ENCODE data around the gene KRT81. TPM values are rescaled to one million over a fixed set of nuclear protein-coding genes. Genes with fewer than 3 reads are reported as not detected.

Gene KRT81
- total RNA-seq, 5 donors from 2014 or later (not counting 1 experiment from before 2014, with no cell fraction given), result 0.30 to 1.0 (median 0.76) TPM; not detected in 2

GRCh38 chr12:52333321-52333720, 42.0 kb upstream of the KRT81 start:
- Histone ChIP-seq H3K27me3 (replicated peaks in 1 of 2; ENCODE audit: control insufficient read depth in 2 of 2, extremely low read depth in 1 of 2, insufficient read depth in 2 of 2, low read length in 1 of 2) (peaks cover 0 to 8% of the 10 kb centered on the region in 2 experiments), H3K4me1 (ENCODE audit: control insufficient read depth in 1 of 2, extremely low read depth in 1 of 2, insufficient read depth in 2 of 2, low read length in 2 of 2) (no peaks in the 10 kb centered on the region), H3K27ac (ENCODE audit: low read length) (no peak overlapping the region), H3K36me3 (ENCODE audit: control insufficient read depth in 2 of 2, extremely low read depth in 1 of 2, insufficient read depth in 1 of 2, low read length in 1 of 2) (no peaks in the 10 kb centered on the region), H3K9me3 (no peaks in the 10 kb centered on the region), H3K4me3 (ENCODE audit: control insufficient read depth in 1 of 2, extremely low read depth in 1 of 2, low read length in 1 of 2) (no peak overlapping the region)
- DNase-seq, result no peak
- Mint-ChIP-seq H3K9me3 (peaks cover 3 to 6% (median 4%) of the 10 kb centered on the region in 3 donors), H3K27ac (no peak overlapping the region), H3K27me3 (peaks cover 5 to 10% of the 10 kb centered on the region in 2 donors), H3K36me3 (no peaks in the 10 kb centered on the region), H3K4me3 (no peak overlapping the region), H3K4me1 (no peaks in the 10 kb centered on the region)
- POLR2A ChIA-PET, result no interaction called here
- CTCF ChIA-PET, result interaction anchor here in 1 of 2 donors (0.5 kb wide), 1 partner anchor 178 kb away, joined by 3 read pairs; no protein-coding TSS in a partner anchor
- ATAC-seq (replicated peaks in 1 of 4), result no peak
- 58% methylated on average over 3 of the region's 3 CpGs for WGBS (ENCODE audit: insufficient coverage)

GRCh38 chr12:52332381-52332780, 41.0 kb upstream of the KRT81 start:
- POLR2A ChIA-PET, result no interaction called here
- Histone ChIP-seq H3K36me3 (ENCODE audit: control insufficient read depth in 2 of 2, extremely low read depth in 1 of 2, insufficient read depth in 1 of 2, low read length in 1 of 2) (no peaks in the 10 kb centered on the region), H3K4me3 (ENCODE audit: control insufficient read depth in 1 of 2, extremely low read depth in 1 of 2, low read length in 1 of 2) (no peak overlapping the region), H3K9me3 (no peaks in the 10 kb centered on the region), H3K4me1 (ENCODE audit: control insufficient read depth in 1 of 2, extremely low read depth in 1 of 2, insufficient read depth in 2 of 2, low read length in 2 of 2) (peaks cover 0 to 6% of the 10 kb centered on the region in 2 experiments), H3K27ac (ENCODE audit: low read length) (no peak overlapping the region), H3K27me3 (replicated peaks in 1 of 2; ENCODE audit: control insufficient read depth in 2 of 2, extremely low read depth in 1 of 2, insufficient read depth in 2 of 2, low read length in 1 of 2) (peaks cover 0 to 8% of the 10 kb centered on the region in 2 experiments)
- ATAC-seq (replicated peaks in 1 of 4) (no peak), DNase-seq (no peak)
- WGBS (ENCODE audit: insufficient coverage), result 100% methylated on average over 1 of the region's 1 CpG
- Mint-ChIP-seq H3K4me3 (no peak overlapping the region), H3K27me3 (peaks cover 6 to 10% of the 10 kb centered on the region in 2 donors), H3K9me3 (peaks cover 3 to 6% (median 4%) of the 10 kb centered on the region in 3 donors), H3K4me1 (peaks cover 2 to 6% (median 4%) of the 10 kb centered on the region in 3 donors), H3K27ac (no peak overlapping the region), H3K36me3 (no peaks in the 10 kb centered on the region)
- CTCF ChIA-PET, result interaction anchor here in 1 of 2 donors (0.5 kb wide), 1 partner anchor 54 kb away, joined by 5 read pairs; no protein-coding TSS in a partner anchor

- WGBS (ENCODE audit: insufficient coverage), result 100% methylated on average over 2 of the region's 3 CpGs
- H3K36me3 ChIP-seq (ENCODE audit: control insufficient read depth in 2 of 2, extremely low read depth in 1 of 2, insufficient read depth in 1 of 2, low read length in 1 of 2), result no peaks in the 10 kb centered on the region
- no peak overlapping the region for H3K27ac ChIP-seq (ENCODE audit: low read length)
- peaks cover 0 to 11% of the 10 kb centered on the region in 2 experiments for H3K27me3 ChIP-seq (replicated peaks in 1 of 2; ENCODE audit: control insufficient read depth in 2 of 2, extremely low read depth in 1 of 2, insufficient read depth in 2 of 2, low read length in 1 of 2)
- no peaks in the 10 kb centered on the region for H3K9me3 ChIP-seq
- Mint-ChIP-seq H3K9me3 (peaks cover 3 to 5% (median 4%) of the 10 kb centered on the region in 3 donors), H3K4me1 (peaks cover 4 to 9% (median 8%) of the 10 kb centered on the region in 3 donors), H3K27me3 (peaks cover 9 to 10% of the 10 kb centered on the region in 2 donors), H3K4me3 (no peak overlapping the region), H3K36me3 (no peaks in the 10 kb centered on the region), H3K27ac (no peak overlapping the region)
- H3K4me1 ChIP-seq (ENCODE audit: control insufficient read depth in 1 of 2, extremely low read depth in 1 of 2, insufficient read depth in 2 of 2, low read length in 2 of 2), result peaks cover 0 to 9% of the 10 kb centered on the region in 2 experiments
- POLR2A ChIA-PET, result no interaction called here
- H3K4me3 ChIP-seq (ENCODE audit: control insufficient read depth in 1 of 2, extremely low read depth in 1 of 2, low read length in 1 of 2), result no peak overlapping the region
- CTCF ChIA-PET, result no interaction called here
- DNase-seq (no peak), ATAC-seq (replicated peaks in 1 of 4) (no peak)
Observed at GRCh38 chr12:52331833-52332232, 40.5 kb upstream of the KRT81 start.

- H3K4me1 ChIP-seq (ENCODE audit: control insufficient read depth in 1 of 2, extremely low read depth in 1 of 2, insufficient read depth in 2 of 2, low read length in 2 of 2), result peaks cover 0 to 9% of the 10 kb centered on the region in 2 experiments
- H3K9me3 Mint-ChIP-seq, result no peaks in the 10 kb centered on the region
- no peaks in the 10 kb centered on the region for H3K9me3 ChIP-seq
- H3K27ac Mint-ChIP-seq, result no peak overlapping the region
- DNase-seq (no peak), ATAC-seq (replicated peaks in 1 of 4) (no peak)
- no peaks in the 10 kb centered on the region for H3K36me3 Mint-ChIP-seq
- CTCF ChIA-PET, result interaction anchor here (0.6 to 1.4 kb wide), 2 partner anchors 20 to 533 kb away, joined by 3 to 9 read pairs; no protein-coding TSS in a partner anchor
- WGBS (ENCODE audit: insufficient coverage), result no CpG with 5 or more reads among the region's 1 CpG
- POLR2A ChIA-PET, result no interaction called here
- H3K27ac ChIP-seq (ENCODE audit: low read length), result no peak overlapping the region
- no peak overlapping the region for H3K4me3 Mint-ChIP-seq
- H3K36me3 ChIP-seq (ENCODE audit: control insufficient read depth in 2 of 2, extremely low read depth in 1 of 2, insufficient read depth in 1 of 2, low read length in 1 of 2), result no peaks in the 10 kb centered on the region
- H3K4me3 ChIP-seq (ENCODE audit: control insufficient read depth in 1 of 2, extremely low read depth in 1 of 2, low read length in 1 of 2), result no peak overlapping the region
- peaks cover 4 to 9% (median 8%) of the 10 kb centered on the region in 3 donors for H3K4me1 Mint-ChIP-seq
- peaks cover 9 to 10% of the 10 kb centered on the region in 2 donors for H3K27me3 Mint-ChIP-seq
- H3K27me3 ChIP-seq (replicated peaks in 1 of 2; ENCODE audit: control insufficient read depth in 2 of 2, extremely low read depth in 1 of 2, insufficient read depth in 2 of 2, low read length in 1 of 2), result peaks cover 0 to 11% of the 10 kb centered on the region in 2 experiments
Observed at GRCh38 chr12:52331039-52331438, 39.7 kb upstream of the KRT81 start.

- H3K27ac Mint-ChIP-seq, result no peak overlapping the region
- Histone ChIP-seq H3K27me3 (replicated peaks in 1 of 2; ENCODE audit: control insufficient read depth in 2 of 2, extremely low read depth in 1 of 2, insufficient read depth in 2 of 2, low read length in 1 of 2) (peaks cover 0 to 19% of the 10 kb centered on the region in 2 experiments), H3K9me3 (no peaks in the 10 kb centered on the region), H3K27ac (ENCODE audit: low read length) (no peak overlapping the region), H3K4me3 (ENCODE audit: control insufficient read depth in 1 of 2, extremely low read depth in 1 of 2, low read length in 1 of 2) (no peak overlapping the region), H3K36me3 (ENCODE audit: control insufficient read depth in 2 of 2, extremely low read depth in 1 of 2, insufficient read depth in 1 of 2, low read length in 1 of 2) (no peaks in the 10 kb centered on the region), H3K4me1 (ENCODE audit: control insufficient read depth in 1 of 2, extremely low read depth in 1 of 2, insufficient read depth in 2 of 2, low read length in 2 of 2) (peaks cover 0 to 9% of the 10 kb centered on the region in 2 experiments)
- peaks cover 7 to 9% of the 10 kb centered on the region in 2 donors for H3K27me3 Mint-ChIP-seq
- ATAC-seq (replicated peaks in 1 of 4) (peak in 1 of 4 experiments; percentile 3), DNase-seq (no peak)
- no peaks in the 10 kb centered on the region for H3K9me3 Mint-ChIP-seq
- ChIA-PET POLR2A (no interaction called here), CTCF (interaction anchor here (0.6 to 2.5 kb wide), 18 partner anchors 9 to 543 kb away, joined by 3 to 12 read pairs (median 3); no protein-coding TSS in a partner anchor)
- peaks cover 4 to 9% (median 8%) of the 10 kb centered on the region in 3 donors for H3K4me1 Mint-ChIP-seq
- WGBS (ENCODE audit: insufficient coverage), result 69% methylated on average over 6 of the region's 10 CpGs
- no peaks in the 10 kb centered on the region for H3K36me3 Mint-ChIP-seq
- H3K4me3 Mint-ChIP-seq, result no peak overlapping the region
Observed at GRCh38 chr12:52327830-52328500, 36.6 kb upstream of the KRT81 start.

- H3K4me3 ChIP-seq (ENCODE audit: control insufficient read depth in 1 of 2, extremely low read depth in 1 of 2, low read length in 1 of 2), result no peak overlapping the region
- no peaks in the 10 kb centered on the region for H3K9me3 Mint-ChIP-seq
- peak; percentile 48 to 89 (median 72) for DNase-seq
- H3K4me3 Mint-ChIP-seq, result no peak overlapping the region
- CTCF ChIA-PET, result interaction anchor here (0.6 to 2.5 kb wide), 22 partner anchors 10 to 543 kb away, joined by 3 to 12 read pairs (median 3); no protein-coding TSS in a partner anchor
- no peaks in the 10 kb centered on the region for H3K36me3 Mint-ChIP-seq
- WGBS (ENCODE audit: insufficient coverage), result 25% methylated on average over 8 of the region's 11 CpGs
- POLR2A ChIA-PET, result no interaction called here
- H3K27ac Mint-ChIP-seq, result no peak overlapping the region
- peaks cover 0 to 24% of the 10 kb centered on the region in 2 experiments for H3K27me3 ChIP-seq (replicated peaks in 1 of 2; ENCODE audit: control insufficient read depth in 2 of 2, extremely low read depth in 1 of 2, insufficient read depth in 2 of 2, low read length in 1 of 2)
- no peak overlapping the region for H3K27ac ChIP-seq (ENCODE audit: low read length)
- H3K9me3 ChIP-seq, result no peaks in the 10 kb centered on the region
- peaks cover 13 to 14% of the 10 kb centered on the region in 2 donors for H3K27me3 Mint-ChIP-seq
- H3K4me1 ChIP-seq (ENCODE audit: control insufficient read depth in 1 of 2, extremely low read depth in 1 of 2, insufficient read depth in 2 of 2, low read length in 2 of 2), result peaks cover 0 to 9% of the 10 kb centered on the region in 2 experiments
- no peaks in the 10 kb centered on the region for H3K36me3 ChIP-seq (ENCODE audit: control insufficient read depth in 2 of 2, extremely low read depth in 1 of 2, insufficient read depth in 1 of 2, low read length in 1 of 2)
- peak; percentile 98 to 99 (median 98) for ATAC-seq (replicated peaks in 1 of 4)
- H3K4me1 Mint-ChIP-seq, result peaks cover 4 to 9% (median 8%) of the 10 kb centered on the region in 3 donors
Observed at GRCh38 chr12:52327052-52327829, 35.9 kb upstream of the KRT81 start.
